ENCODE data around the gene HECW1. TPM values are rescaled to one million over a fixed set of nuclear protein-coding genes. Genes with fewer than 3 reads are reported as not detected.

HECW1 gene
- total and polyA plus RNA-seq, 2 of the 13 experiments (the other 11 are each of a cell fraction or from before 2014, with no cell fraction given) = not detected

- POLR2A ChIA-PET = no interaction called here
- H3K9me3 ChIP-seq (ENCODE audit: low read length) = no peaks in the 10 kb centered on the region
- no peaks in the 10 kb centered on the region for H3K4me1 ChIP-seq (ENCODE audit: insufficient read depth, low read length)
- no peak overlapping the region for H3K9ac ChIP-seq (ENCODE audit: insufficient read depth, low read depth, low read length)
- WGBS (ENCODE audit: low lambda C conversion rate) = 0% methylated on average over 4 of the region's 4 CpGs
- H3K4me2 ChIP-seq (ENCODE audit: low read depth, low read length) = no peak overlapping the region
- DNase-seq (ENCODE audit: low spot score) (no peak), FAIRE-seq (no peak), ATAC-seq (no peak)
- H3K27me3 ChIP-seq (ENCODE audit: control insufficient read depth in 1 of 2, insufficient read depth in 2 of 2, low read length in 2 of 2) = peaks cover 4 to 51% of the 10 kb centered on the region in 2 experiments
- H3K79me2 ChIP-seq (ENCODE audit: insufficient read depth, low read length) = no peaks in the 10 kb centered on the region
- H3K27ac ChIP-seq (ENCODE audit: extremely low read length, insufficient read depth, low read length) = no peak overlapping the region
- no peaks in the 10 kb centered on the region for H3K36me3 ChIP-seq (replicated peaks in 1 of 2; ENCODE audit: control insufficient read depth in 1 of 2, insufficient read depth in 2 of 2, low read length in 2 of 2)
- H2AFZ ChIP-seq (ENCODE audit: low read length) = no peak overlapping the region
- in situ Hi-C loops (cut with HindIII; ENCODE audit: extremely low pct_ligation_motif_present, low pct_unique_long_range_greater_than_20kb) (no loop called here), intact Hi-C loops (cut with micrococcal nuclease; ENCODE audit: unreplicated experiment) (no loop called here)
- H4K20me1 ChIP-seq (ENCODE audit: insufficient read depth, low read length) = no peaks in the 10 kb centered on the region
- TF ChIP-seq, protein P1, sequence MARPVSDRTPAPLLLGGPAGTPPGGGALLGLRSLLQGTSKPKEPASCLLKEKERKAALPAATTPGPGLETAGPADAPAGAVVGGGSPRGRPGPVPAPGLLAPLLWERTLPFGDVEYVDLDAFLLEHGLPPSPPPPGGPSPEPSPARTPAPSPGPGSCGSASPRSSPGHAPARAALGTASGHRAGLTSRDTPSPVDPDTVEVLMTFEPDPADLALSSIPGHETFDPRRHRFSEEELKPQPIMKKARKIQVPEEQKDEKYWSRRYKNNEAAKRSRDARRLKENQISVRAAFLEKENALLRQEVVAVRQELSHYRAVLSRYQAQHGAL (CRISPR knock-in tag; IDR thresholded peaks at IDR 0.05; ENCODE audit: not compliant biosample characterization) = no peak
- TF ChIP-seq, protein P2, sequence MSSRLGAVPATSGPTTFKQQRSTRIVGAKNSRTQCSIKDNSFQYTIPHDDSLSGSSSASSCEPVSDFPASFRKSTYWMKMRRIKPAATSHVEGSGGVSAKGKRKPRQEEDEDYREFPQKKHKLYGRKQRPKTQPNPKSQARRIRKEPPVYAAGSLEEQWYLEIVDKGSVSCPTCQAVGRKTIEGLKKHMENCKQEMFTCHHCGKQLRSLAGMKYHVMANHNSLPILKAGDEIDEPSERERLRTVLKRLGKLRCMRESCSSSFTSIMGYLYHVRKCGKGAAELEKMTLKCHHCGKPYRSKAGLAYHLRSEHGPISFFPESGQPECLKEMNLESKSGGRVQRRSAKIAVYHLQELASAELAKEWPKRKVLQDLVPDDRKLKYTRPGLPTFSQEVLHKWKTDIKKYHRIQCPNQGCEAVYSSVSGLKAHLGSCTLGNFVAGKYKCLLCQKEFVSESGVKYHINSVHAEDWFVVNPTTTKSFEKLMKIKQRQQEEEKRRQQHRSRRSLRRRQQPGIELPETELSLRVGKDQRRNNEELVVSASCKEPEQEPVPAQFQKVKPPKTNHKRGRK (CRISPR knock-in tag; IDR thresholded peaks at IDR 0.05) = no peak
- TF ChIP-seq, protein P3, sequence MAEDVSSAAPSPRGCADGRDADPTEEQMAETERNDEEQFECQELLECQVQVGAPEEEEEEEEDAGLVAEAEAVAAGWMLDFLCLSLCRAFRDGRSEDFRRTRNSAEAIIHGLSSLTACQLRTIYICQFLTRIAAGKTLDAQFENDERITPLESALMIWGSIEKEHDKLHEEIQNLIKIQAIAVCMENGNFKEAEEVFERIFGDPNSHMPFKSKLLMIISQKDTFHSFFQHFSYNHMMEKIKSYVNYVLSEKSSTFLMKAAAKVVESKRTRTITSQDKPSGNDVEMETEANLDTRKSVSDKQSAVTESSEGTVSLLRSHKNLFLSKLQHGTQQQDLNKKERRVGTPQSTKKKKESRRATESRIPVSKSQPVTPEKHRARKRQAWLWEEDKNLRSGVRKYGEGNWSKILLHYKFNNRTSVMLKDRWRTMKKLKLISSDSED (CRISPR knock-in tag; IDR thresholded peaks at IDR 0.05) = no peak
- TF ChIP-seq NR2C2 (CRISPR knock-in tag; IDR thresholded peaks at IDR 0.05; ENCODE audit: borderline replicate concordance) = no peak
- no peak for TF ChIP-seq ZNF558 (CRISPR knock-in tag; IDR thresholded peaks at IDR 0.05; ENCODE audit: borderline replicate concordance)
- TF ChIP-seq TFE3 (CRISPR knock-in tag; IDR thresholded peaks at IDR 0.05) = no peak
- TF ChIP-seq ZNF12 (CRISPR knock-in tag; IDR thresholded peaks at IDR 0.05) = no peak
- no peak for TF ChIP-seq RELA (CRISPR knock-in tag; IDR thresholded peaks at IDR 0.05)
- CTCF ChIA-PET (ENCODE audit: low intra/inter-chr PET ratio, low total read pairs) = no interaction called here
- BruUV-seq (replicated peaks) = no TSS peak
- no peak overlapping the region for H3K4me3 ChIP-seq (replicated peaks in 1 of 3; ENCODE audit: insufficient read depth in 1 of 3, low read depth in 2 of 3, low read length in 3 of 3)
Measured at GRCh38 chr7:43117861-43118260, 5.4 kb downstream of the HECW1 start.

All from HepG2 (cell line).